Measurements from ENCODE around the gene PF4V1. TPM values are rescaled to one million over a fixed set of nuclear protein-coding genes. Genes with fewer than 3 reads are reported as not detected.
"Not testable (repeated sequence)": the region's sequence is repeated elsewhere in the genome, so short reads cannot be mapped to it uniquely, and the experiment has no call there.

The PF4V1 gene
- total RNA-seq, 1 donor from 2014 or later = not detected

DNA sequence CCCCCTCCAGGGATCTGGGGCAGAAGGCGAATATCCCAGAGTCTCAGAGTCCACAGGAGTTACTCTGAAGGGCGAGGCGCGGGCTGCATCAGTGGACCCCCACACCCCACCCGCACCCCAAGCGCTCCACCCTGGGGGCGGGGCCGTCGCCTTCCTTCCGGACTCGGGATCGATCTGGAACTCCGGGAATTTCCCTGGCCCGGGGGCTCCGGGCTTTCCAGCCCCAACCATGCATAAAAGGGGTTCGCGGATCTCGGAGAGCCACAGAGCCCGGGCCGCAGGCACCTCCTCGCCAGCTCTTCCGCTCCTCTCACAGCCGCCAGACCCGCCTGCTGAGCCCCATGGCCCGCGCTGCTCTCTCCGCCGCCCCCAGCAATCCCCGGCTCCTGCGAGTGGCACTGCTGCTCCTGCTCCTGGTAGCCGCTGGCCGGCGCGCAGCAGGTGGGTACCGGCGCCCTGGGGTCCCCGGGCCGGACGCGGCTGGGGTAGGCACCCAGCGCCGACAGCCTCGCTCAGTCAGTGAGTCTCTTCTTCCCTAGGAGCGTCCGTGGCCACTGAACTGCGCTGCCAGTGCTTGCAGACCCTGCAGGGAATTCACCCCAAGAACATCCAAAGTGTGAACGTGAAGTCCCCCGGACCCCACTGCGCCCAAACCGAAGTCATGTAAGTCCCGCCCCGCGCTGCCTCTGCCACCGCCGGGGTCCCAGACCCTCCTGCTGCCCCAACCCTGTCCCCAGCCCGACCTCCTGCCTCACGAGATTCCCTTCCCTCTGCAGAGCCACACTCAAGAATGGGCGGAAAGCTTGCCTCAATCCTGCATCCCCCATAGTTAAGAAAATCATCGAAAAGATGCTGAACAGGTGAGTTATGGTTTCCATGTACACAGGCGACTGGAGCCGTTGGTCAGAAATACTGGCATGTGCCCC, 16.3 kb downstream of the PF4V1 start, which contains the start of gene CXCL1:
Gene CXCL1 (plus strand): TSS at position 264 of the 926 bp plus-strand sequence. CDS start 78 bp downstream, at position 342.
- peak in 1 of 2 donors; percentile 57 for DNase-seq (ENCODE audit: low read depth in 2 of 2)

DNA sequence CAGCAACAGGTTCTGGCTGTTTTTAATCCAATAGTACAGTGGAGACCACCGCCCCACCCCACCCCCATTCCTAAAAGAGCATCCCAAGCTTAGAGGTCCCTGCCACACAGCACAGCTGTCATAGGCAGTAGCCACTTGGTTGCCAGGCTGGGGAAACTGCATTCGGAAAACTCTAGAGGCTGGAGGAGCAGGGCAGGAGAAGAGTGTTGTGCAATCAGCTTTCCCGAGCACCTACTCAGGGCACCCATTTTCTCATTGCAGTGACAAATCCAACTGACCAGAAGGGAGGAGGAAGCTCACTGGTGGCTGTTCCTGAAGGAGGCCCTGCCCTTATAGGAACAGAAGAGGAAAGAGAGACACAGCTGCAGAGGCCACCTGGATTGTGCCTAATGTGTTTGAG, 17.2 kb downstream of the PF4V1 start:
- DNase-seq (ENCODE audit: low read depth in 2 of 2) = no peak

DNA sequence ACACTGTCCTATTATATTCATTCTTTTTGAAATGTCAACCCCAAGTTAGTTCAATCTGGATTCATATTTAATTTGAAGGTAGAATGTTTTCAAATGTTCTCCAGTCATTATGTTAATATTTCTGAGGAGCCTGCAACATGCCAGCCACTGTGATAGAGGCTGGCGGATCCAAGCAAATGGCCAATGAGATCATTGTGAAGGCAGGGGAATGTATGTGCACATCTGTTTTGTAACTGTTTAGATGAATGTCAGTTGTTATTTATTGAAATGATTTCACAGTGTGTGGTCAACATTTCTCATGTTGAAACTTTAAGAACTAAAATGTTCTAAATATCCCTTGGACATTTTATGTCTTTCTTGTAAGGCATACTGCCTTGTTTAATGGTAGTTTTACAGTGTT, 17.7 kb downstream of the PF4V1 start:
- no peak for DNase-seq (ENCODE audit: low read depth in 2 of 2)

DNA sequence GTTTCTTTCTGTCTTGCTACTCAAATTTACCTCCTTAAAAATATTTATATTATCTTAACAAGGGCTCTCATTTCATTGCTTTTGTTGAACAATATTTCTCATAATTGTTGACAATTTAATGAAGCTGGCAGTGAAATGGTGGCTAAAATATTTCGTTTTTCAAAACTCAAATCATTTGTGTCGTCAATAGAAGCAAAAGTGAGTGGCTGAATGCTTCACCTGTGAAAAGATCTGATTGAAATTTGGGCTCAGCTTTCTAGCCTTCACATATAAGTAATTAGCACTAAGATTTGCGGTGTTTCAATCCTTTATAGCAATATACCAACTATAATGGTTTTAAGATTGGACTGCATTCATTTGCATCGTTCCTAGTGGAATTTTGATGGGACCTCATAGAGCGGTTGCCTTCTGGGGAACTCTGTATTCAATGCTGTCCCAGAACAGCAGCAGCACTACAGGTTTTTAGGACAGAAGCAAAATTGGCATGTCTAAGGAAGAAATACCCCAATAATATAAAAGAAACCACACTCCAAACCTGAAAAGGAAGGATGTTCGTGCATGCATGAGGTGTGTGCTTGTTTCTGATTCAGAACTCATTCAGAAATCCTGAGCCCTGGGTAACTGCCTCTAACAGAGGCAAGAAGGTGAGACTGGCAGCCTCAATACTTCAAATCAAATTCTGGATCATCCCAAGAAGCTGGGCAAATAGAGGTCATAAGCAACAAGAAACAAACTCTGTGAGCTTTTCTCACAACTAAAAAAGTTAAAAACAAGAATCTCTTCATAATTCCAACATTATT, 18.6 kb downstream of the PF4V1 start:
- DNase-seq (ENCODE audit: low read depth in 2 of 2) = no peak

DNA sequence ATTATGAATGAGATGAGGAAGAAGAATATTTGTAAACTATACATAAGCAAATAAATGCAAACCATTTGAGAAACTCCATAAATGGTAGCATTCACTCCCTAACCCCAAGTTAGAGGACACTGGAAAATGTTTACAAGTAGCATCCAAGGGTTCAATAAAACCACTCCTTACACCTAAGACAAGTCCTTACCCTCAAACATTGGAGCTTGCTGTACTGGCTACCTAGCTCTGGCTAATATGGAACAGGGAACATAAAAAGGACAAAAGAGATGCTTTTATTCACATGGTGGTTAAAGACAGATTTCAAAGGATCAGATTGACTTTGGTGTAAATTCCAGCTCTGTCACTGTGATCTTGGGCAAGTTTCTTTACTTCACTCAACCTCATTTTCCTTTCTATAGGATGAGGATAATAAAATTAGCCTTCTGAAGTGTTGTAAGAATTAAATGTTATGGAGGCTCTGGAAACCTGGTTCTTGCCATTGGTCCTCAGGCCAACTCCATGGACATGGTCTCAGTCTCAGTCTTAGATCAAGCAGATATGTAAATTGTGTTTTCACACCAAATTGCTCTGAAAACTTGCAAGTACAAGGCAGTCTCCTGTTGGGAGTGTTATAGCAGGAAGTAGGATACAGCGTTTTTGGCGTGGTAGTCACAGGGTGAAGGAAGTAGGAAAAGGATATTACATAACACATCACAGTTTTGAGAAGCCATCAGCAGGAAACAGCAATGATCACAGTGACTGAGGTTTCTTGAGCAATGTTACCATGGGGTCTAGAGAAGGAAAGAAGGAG, 19.4 kb downstream of the PF4V1 start:
- peak in 1 of 2 donors; percentile 36 for DNase-seq (ENCODE audit: low read depth in 2 of 2)

DNA sequence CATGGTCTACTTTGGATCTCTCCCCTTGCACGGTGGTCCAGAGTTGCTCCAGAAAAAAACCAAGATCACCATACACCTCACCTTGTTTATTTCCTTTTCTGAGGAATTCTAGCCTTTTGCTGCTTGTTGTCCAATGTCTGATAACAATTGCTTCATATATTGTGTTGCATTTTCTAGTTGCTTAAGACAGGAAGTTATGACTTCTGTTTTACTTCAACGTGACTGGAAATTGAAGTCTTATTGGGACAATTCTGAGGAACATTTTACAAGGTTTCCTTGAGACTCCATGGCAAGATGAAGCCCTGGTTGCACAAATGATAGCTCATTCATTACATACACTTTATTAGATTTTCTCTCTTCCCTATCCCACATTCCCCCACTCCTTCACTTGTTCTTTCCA, 21.3 kb downstream of the PF4V1 start:
- DNase-seq (ENCODE audit: low read depth in 2 of 2) = no peak

DNA sequence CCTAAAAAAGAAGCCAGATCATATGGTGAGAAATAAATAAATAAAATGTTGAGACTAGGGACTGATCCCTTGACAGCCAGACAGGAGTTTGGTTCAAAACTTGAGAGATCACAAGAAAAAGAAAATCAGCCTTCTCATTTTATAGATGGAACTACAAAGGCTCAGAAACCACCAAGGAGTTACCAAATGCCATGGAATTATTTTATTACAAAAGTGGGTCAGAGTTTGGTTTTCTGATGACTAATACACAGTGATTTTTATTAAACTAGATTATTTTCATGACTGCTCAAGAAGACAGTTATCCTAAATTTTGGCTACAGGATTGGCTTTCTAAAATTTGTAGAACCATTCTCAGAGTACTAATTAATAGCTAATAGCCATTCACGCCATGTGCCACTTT, 22.3 kb downstream of the PF4V1 start:
- DNase-seq (ENCODE audit: low read depth in 2 of 2) = no peak

DNA sequence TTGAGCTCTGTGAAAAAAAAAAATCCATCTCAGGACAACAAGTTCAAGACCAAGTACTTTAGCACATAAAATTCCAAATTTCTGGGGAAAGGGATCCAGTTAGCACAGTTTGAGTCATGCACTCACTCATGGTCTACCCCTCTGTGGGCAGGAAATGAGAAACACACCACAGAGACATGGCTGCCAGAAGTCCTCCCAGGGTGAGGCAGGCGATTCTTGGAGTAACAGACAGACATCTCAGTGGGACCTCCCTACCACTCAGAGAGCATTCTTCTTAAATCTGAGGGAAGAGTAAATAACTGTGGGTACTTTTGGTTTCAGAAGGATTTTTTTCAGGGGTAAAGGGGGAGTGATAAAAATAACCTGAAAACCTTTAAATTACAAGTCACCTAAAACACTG, 30.2 kb downstream of the PF4V1 start:
- no peak for DNase-seq (ENCODE audit: low read depth in 2 of 2)

DNA sequence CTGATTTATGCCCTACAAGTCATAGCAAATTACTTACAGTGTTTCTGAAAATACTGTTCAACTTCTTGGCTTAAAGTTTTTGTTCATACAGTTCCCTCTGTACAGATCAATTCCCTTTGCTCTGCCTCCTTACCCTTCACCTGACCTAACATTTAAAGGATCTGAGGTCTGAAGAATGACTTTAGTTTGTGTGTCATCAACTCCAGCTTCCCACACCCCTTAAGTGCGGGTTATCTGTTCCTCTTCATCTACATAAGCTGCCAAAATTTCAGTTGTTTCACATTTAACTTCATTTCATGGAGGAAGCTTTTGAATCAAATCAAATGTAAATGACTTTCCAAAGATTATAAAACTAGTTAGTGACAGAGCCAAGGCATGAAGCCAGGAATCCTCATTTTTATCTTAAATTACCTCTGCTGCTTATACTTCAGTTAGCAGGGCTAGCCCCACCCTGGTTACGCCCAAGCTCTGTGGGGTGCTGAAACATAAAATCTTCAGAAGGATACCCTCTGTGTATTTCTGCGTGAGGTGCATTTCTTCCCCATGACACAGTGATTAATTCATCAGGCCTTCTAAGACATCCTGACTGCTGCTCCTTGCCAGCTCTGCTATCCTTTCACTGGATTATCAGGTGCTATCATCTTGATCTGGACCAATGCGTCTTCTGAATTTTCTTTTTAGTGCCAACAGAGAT, 32.6 kb downstream of the PF4V1 start:
- DNase-seq (ENCODE audit: low read depth in 2 of 2) = no peak

DNA sequence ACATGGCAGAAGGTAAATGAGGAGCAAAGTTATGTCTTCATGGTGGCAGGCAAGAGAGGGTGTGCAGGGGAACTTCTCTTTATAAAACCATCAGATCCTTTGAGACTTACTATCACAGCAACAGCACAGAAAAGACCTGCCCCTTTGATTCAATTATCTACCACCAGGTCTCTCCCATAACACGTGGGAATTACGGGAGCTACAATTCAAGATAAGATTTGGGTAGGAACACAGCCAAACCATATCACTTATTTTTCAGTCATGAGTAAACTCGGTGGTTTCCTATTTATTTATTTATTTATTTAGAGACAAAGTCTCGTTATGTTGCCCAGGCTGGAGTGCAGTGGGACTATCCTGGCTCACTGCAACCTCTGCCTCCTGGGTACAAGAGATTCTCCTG, 38.2 kb downstream of the PF4V1 start:
- DNase-seq (ENCODE audit: low read depth in 2 of 2) = no peak

DNA sequence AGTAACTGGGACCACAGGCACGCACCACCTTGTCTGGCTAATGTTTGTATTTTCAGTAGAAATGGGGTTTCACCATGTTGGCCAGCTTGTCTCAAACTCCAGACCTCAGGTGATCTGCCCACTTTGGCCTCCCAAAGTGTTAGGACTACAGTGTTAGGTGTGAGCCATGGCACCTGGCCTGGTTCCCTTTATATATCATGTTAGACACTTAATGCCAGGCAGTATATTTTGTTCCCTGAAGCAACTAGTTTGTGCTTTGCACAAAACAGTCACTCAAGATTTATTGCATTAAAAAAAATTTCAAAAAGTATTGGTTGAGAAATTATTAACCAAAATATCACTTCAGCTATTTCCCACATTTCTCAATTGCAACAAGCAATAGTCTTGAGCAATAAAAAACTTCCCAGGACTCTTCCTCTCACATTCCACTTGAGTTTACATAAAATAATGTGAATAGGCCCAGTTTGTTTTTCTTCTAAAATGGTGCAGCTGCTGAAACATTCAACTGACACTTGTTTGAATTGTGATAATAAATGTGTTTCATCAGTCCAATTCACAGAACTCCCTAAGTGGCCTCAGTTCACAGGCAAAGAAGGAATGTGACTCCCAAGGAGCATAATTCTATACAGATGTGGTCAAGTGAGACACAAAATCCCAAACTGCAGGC, 38.8 kb downstream of the PF4V1 start:
- no peak for DNase-seq (ENCODE audit: low read depth in 2 of 2)

DNA sequence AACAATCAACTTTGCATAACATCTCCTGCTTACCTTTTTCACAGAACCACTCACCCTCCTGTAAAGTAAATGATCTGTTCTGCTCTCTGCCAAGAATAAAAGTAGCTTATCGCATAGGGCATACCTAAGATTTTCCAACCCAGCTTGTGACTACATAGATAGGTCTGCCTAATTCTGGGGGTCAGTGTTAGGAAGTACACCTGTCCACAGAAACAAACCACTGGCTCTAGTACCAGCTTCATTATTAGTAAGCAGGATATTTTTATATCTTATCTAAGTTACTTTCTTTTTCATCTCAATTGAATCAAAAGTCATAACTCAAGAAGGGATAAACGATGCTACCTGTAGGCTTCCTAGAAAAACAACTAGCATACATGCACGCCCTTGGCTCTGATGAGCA, 39.9 kb downstream of the PF4V1 start:
- no peak for DNase-seq (ENCODE audit: low read depth in 2 of 2)

DNA sequence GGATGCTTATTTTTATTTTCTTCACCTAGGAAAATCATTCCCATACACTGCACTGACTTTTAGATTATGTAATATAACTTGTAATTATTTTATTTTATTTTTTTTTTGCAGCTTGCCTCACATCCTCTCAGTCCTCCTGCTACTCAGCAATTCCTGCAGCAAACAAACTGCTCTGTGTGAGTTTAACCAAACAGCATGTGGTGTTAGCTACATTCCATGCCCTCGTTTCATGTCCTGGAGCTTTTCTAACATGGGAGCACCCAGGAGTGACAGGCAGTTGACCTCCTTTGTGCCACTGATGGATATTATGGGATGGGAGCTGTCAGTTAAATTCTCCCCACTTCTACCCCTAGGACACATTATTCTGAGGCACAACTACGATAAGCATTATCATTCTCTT, 40.9 kb downstream of the PF4V1 start:
- no peak for DNase-seq (ENCODE audit: low read depth in 2 of 2)

DNA sequence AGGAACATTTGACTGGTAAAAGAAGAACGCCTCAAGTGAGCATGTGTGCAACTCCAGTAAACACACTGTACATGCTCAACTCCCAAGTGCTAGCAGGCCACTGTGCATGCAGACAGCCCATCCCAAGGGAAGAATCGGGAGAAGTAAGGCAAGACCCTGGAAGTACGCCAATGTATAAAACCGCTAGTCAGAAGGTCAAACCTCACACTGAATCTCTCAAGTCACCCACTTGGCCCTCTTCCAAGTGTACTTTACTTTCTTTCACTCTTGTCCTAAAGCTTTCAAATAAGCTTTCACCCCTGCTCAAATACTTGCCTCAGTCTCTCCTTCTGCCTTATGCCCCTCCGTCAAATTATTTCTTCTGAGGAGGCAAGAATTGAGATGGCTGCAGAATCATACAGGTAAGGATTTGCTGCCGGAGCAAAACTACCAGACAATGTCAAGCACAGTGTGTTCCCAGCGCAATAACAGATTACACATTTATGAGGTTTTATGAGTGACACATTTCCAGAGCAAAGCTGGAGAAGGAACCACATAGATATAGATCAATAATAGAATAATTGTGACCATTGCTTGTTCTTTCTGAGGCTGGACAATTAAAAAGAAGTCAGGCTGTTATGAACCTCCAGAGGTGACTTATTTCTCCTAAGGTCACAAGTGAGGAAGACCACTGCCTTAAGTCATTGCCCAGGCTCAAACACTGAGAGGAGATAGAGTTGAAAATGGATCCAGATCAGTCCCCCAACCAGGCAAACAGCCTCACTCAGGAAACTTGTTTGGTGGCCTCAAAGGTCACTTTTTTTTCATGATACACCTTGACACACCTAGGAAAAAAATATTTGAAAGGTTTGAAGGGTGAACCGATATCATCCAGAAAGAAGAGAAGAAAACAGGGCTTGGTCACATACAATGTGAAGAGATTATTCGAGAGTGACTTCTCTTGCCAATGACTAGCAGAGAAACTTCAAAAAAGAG, 42.4 kb downstream of the PF4V1 start:
- DNase-seq (ENCODE audit: low read depth in 2 of 2) = no peak

DNA sequence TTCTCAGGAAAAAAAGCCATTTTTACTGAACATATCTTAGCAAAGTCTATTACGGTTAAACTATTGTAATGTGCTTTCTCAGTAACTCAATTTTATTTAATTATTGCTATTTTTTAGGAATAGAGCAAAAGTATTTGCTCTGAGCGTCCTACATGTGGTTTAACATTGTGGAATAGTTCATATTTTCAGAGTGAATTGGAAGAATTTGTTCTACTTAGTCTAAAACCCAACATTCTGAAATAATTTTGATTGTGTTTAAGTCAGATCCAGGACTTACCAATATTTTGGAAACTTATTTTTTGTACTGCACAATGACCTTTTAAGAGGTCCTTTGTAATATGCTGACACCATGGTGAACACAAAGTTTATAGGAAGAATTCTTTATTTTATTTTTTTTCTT, 43.3 kb downstream of the PF4V1 start:
- no peak for DNase-seq (ENCODE audit: low read depth in 2 of 2)

DNA sequence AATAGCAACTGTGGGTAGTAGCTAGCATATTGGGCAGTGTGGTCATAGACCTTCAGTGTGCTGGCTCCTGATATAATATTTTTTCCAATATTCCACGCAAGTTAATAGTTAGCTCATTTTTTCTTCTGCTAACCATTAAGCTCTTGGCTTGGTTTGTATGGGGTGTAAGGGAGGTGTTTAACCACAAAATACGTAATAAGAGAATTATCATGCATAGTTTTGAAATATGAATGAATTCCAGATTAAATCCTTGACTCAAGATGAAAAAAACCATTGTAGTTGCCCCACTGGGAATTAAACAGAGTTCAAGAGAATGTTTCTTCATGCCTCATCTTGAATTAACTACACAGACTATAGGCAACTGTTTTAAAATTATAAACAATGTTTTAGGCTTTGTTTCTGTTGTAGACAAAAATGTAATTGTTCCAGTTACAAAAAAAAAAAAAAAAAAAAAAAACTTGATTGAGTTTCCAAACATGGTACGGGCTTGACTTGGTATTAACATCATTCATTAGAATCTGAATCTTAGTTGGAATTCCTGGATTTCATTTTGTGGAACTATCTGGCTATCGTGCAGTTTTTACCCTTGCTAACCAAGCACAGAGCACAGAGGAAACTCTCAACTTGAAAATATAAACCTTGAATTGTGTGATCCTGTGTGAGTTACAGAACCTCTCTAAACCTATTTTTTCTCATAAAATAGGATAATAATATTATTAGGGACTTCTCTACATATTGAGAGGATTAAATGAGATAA, 44.5 kb downstream of the PF4V1 start:
- DNase-seq (ENCODE audit: low read depth in 2 of 2) = no peak

DNA sequence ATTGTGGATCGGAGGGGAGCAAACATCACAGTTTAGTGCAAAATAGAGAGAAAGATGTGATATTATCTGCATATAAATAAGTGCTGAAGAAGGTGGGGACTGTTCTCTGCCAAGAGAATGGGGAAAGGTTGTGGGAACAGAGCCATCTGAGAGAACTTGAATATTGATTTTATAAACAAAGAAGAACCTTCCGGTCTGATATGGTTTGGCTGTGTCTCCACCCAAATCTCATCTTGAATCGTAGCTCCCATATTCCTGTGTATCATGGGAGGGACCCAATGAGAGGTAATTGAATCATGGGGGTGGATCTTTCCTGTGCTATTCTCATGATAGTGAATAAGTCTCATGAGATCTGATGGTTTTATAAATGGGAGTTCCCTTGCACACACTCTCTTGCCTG, 46.2 kb downstream of the PF4V1 start:
- DNase-seq (ENCODE audit: low read depth in 2 of 2) = not testable (repeated sequence)

DNA sequence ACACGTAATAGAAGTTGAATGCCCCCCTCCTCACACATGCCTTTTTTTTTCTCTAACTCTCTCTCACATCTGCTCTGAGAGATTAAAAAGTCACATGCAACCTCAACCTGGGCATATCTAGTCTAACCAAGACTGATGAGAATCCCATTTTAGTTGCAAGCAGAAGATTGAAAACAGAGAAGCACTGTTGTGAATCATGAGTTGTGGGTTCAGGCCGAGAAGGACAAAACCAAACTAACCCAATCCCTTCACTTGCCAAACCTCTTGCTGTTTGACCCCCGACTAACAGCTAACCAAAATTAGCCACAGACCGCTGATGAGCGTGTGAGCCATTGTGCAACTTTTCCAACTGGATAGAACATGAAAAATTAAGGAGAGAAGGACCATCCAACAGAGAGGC, 47.9 kb downstream of the PF4V1 start:
- DNase-seq (ENCODE audit: low read depth in 2 of 2) = no peak

Data from dermis microvascular lymphatic vessel endothelial cell (primary cell).